HG03575 (cell line): ENCODE measurements around the gene PPP1R12C.

Experiments used
- ATAC-seq: cut with Tn5 transposase; IDR thresholded peaks from one replicate; pipeline ENCODE4 v1.9.1; 2021; ENCODE audit not compliant: unreplicated experiment, insufficient number of reproducible peaks, low FRiP score; ENCODE audit errors: extremely low read depth

The PPP1R12C gene

GRCh38 chr19:55095260-55096060 lies 22.0 kb downstream of the PPP1R12C start:
- ATAC-seq = no peak

GRCh38 chr19:55094456-55095259 lies 22.8 kb downstream of the PPP1R12C start:
- ATAC-seq = no peak

- no peak for ATAC-seq
Measured at GRCh38 chr19:55092423-55093318, 24.8 kb downstream of the PPP1R12C start.

GRCh38 chr19:55091955-55092354 lies 25.5 kb downstream of the PPP1R12C start:
- ATAC-seq = no peak

GRCh38 chr19:55091126-55091910 lies 26.1 kb downstream of the PPP1R12C start:
- no peak for ATAC-seq

GRCh38 chr19:55090564-55090963 lies 26.9 kb downstream of the PPP1R12C start:
- ATAC-seq = no peak

- ATAC-seq = no peak
Measured at GRCh38 chr19:55089342-55089944, 28.0 kb downstream of the PPP1R12C start.

GRCh38 chr19:55088543-55089341 lies 28.7 kb downstream of the PPP1R12C start:
- ATAC-seq = no peak

- no peak for ATAC-seq
Measured at GRCh38 chr19:55088021-55088451, 29.4 kb downstream of the PPP1R12C start.

- no peak for ATAC-seq
Measured at GRCh38 chr19:55087542-55087901, 29.9 kb downstream of the PPP1R12C start.

GRCh38 chr19:55086730-55087541 lies 30.5 kb downstream of the PPP1R12C start:
- ATAC-seq = no peak

- no peak for ATAC-seq
Measured at GRCh38 chr19:55085923-55086715, 31.3 kb downstream of the PPP1R12C start.

GRCh38 chr19:55084416-55084815 lies 33.0 kb downstream of the PPP1R12C start:
- ATAC-seq = no peak

- ATAC-seq = no peak
Measured at GRCh38 chr19:55083004-55083850, 34.2 kb downstream of the PPP1R12C start.
